ENCODE measurements around the gene BCLAF3.

The BCLAF3 gene

DNA sequence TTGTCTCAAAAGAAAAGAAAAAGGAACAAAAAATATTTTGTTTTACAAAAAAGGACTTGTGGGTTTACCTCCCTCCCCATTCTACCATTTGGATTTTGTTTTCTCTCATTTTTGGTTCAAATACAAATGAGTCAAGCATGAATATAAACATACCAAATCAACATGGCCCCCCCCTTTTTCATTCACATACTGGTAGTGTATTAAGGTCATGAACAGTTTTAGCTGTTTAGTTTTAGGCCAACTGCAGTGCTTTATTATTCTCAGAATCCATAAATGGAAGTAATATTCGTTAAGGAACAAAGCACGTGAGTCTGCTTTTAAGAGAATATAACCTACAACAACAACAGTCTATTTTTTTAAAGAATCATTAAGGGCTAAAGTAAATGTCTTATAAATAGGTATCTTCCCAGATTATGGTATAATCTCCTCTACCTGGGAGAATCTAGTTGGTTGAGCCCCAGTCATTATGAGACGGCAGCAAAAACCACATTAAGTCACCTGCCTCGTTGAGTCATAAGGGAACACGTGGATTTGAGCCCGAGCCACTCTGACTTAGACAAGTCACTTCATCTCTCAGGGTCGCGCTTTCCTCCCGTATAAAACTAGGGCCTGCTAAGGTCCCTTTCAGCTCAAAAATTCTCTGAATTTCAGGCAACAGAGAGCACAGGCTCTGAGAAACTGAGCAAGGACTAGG is 26.7 kb downstream of the BCLAF3 start:
- DNase-seq, result no peak

DNA sequence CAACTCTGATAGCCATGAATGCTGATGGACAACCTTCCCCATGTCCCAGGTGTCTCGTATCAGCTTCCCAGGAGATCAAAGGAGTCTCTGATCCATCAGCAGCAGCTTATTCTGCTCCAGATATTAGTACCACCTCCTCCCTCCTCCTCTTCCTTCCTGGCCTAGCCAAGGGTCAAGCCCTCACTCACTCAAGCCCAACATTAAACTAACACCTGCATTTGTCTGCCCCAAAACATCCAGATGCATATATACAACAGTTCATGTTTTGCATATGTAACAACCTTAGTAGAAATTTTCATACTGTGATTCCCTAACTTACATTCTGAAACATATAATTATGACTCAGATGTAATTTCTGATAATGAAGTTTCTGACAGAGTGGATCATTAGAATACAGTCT is 29.9 kb downstream of the BCLAF3 start:
- DNase-seq, result no peak

DNA sequence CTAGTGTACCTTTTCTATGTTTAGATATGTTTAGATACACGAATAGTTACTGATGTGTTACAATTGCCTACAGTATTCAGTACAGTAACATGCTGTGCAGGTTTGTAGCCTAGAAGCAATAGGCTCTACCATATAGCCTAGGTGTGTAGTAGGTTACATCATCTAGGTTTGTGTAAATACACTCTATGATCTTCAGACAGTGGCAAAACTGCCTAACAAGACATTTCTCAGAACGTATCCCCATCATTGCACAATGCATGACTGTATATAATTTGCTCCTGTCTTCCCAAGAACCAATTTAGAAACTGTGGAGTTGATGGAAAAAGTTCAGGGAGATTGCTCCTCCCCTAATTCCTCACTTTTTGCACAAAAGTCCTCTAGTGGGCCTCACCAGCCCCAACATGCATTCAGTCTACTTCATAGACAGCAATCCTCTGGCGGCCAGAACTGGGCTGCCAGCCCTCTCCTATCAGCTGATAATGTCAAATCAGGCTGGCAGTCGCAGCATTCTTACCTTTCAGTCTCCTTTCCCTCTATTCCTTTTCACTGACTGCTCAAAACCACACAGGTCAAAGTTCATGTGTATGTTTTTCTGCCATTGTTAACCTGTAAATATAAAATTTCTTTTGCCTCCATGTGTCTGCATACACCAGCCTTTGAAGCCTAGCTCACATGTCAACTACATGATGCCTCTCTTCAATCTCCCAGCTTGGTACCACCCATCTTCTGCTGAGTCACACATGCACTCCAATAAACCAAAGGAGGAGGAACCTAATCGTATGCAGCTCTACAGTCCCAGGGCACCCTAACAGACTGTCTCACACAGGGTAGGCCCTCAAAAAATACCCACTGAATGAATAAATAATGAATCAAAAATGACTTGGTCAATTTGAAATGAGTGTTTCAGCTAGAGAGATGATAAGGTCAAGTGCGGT is 32.0 kb downstream of the BCLAF3 start:
- DNase-seq, result no peak

GRCh38 chrX:19956923-19957322 is 33.9 kb downstream of the BCLAF3 start:
- DNase-seq, result no peak

- DNase-seq, result no peak
These were observed 34.6 kb downstream of the BCLAF3 start for GRCh38 chrX:19956306-19956705.

- no peak for DNase-seq
These were observed 35.6 kb downstream of the BCLAF3 start for GRCh38 chrX:19955306-19955705.

DNA sequence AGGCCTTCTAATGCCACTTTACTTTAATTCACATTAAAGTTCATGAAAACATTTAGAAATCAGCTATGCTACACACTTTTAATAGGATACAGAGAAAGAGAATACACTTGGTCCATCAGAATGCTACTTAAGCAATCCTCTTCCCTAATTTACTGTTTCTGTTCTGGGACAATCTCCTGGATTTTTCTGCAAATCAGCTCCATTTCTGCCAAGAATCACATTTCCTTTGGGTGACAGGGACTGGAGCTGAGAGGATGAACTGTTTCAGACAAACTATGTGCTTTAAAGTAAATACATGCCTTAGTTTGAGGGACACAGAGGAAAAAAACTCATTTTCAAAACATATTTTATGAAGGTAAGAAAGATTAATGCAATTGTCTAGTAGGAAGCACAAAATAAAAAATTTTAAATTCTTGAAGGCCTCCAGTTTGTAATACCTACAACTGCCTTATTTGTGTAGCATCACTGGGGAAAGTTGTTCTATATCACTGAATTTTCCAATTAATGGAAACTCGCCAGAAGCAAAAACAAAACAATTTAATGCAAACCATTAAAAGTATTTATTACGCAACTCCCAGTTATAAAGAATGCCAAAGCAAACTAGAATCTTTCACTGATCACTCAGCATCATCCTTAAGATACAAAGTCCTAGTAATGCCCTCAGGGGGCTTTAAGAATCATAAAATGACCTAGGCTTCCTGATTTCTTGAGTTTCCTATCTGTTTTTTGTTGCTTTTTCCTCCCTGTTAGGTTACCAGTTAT is 36.3 kb downstream of the BCLAF3 start:
- DNase-seq, result no peak

GRCh38 chrX:19953145-19953544 is 37.7 kb downstream of the BCLAF3 start:
- DNase-seq, result no peak

- no peak for DNase-seq
These were observed 41.5 kb downstream of the BCLAF3 start for GRCh38 chrX:19949340-19949739.

DNA sequence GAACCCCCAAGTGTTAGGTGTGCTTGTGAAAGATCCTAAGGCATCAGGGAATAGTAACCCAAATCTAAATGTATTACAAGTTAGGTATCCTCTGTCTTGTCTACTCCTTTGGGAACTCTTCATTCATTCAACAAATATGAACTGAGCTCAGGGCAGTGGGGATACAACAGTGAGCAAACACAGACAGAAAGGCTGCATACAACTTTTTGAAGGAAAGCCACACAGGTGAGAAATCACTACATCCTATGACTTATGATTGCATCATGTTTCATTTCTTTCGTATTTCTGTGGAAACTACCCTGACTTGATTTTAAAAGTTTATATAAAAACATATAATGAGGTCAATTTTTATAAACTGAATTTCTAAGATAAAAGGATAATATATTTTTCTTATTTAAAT is 43.2 kb downstream of the BCLAF3 start:
- DNase-seq, result no peak
